ENCODE measurements around the gene WDR70.

DNA sequence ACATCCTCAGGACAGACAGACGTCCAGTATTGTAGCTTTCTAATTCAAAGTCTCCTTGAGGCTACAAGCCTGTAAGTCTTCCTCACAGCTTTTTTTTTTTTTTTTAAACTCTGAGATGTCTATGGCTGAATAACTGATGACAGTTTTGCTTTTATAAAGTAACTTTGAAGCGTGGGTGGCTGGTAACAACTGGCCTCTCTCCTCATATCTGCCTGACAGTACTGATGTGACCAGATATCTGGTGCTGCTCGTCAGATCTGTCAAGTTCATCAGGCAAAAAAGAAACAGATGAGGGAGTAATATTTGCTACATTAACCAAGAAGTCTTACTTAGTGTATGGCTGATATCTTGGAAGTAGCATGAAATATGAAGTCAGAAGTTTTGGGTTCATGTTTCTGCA lies 388.1 kb downstream of the WDR70 start:
- TF ChIP-seq, protein P1, sequence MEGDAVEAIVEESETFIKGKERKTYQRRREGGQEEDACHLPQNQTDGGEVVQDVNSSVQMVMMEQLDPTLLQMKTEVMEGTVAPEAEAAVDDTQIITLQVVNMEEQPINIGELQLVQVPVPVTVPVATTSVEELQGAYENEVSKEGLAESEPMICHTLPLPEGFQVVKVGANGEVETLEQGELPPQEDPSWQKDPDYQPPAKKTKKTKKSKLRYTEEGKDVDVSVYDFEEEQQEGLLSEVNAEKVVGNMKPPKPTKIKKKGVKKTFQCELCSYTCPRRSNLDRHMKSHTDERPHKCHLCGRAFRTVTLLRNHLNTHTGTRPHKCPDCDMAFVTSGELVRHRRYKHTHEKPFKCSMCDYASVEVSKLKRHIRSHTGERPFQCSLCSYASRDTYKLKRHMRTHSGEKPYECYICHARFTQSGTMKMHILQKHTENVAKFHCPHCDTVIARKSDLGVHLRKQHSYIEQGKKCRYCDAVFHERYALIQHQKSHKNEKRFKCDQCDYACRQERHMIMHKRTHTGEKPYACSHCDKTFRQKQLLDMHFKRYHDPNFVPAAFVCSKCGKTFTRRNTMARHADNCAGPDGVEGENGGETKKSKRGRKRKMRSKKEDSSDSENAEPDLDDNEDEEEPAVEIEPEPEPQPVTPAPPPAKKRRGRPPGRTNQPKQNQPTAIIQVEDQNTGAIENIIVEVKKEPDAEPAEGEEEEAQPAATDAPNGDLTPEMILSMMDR (IDR thresholded peaks at IDR 0.05): no peak
- no peak for TF ChIP-seq POLR2A (IDR thresholded peaks at IDR 0.05)
- TF ChIP-seq POLR2AphosphoS5 (IDR thresholded peaks at IDR 0.05): no peak

All from sigmoid colon (tissue), 4 donors.